ENCODE results near the gene GPR180.
A peak's percentile ranks its signal among the peaks of the same experiment; 100 is the strongest.
"Not testable (repeated sequence)": the region's sequence is repeated elsewhere in the genome, so short reads cannot be mapped to it uniquely, and the experiment has no call there.

The GPR180 gene

GRCh38 chr13:94598281-94598680 is 3.4 kb upstream of the GPR180 start:
- DNase-seq = no peak

DNA sequence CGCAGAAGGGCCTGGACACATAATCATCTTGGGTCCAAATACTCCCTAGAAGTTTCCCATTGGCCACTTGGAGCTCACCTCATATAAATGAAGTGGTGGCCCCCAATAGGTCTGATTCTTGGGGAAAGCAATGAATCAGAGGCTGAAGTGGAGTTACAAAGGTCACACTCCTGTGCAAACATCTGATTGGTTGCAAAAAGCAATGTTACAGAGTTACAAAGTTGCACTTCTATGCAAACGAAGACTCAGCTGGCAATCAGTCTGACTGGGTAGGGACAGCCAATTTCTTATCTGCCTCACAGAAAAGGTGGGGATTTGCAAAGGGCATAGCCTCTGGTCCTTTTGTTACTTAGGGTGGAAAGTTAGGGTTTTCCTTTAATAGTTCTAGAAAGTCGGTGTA is 1.8 kb upstream of the GPR180 start:
- DNase-seq = no peak

DNA sequence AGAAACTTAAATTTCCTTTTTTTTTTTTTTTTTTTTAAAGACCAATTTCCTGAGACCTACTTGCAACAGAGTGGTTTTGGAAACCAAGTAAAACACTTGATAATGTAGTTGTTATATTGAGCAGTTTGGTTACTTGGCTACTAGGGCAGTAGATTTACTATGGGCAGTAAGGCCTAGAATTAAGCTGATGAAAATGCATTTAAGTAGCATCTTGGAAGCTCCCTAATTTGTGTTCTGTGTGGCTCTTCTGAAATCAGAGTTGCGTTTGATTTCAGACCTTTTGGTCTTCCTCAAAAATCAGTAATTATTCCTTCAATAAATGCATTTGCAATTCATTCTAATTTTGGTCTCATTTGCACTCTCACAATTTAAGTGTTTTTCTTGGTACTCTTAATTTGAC is 810 bp downstream of the GPR180 start:
- no peak for DNase-seq

- DNase-seq = no peak
These were observed 5.4 kb downstream of the GPR180 start for GRCh38 chr13:94607056-94607455.

- no peak for DNase-seq
These were observed 6.3 kb downstream of the GPR180 start for GRCh38 chr13:94607939-94608338.

GRCh38 chr13:94608586-94608985 is 6.9 kb downstream of the GPR180 start:
- no peak for DNase-seq

GRCh38 chr13:94609196-94609595 is 7.5 kb downstream of the GPR180 start:
- DNase-seq = no peak

DNA sequence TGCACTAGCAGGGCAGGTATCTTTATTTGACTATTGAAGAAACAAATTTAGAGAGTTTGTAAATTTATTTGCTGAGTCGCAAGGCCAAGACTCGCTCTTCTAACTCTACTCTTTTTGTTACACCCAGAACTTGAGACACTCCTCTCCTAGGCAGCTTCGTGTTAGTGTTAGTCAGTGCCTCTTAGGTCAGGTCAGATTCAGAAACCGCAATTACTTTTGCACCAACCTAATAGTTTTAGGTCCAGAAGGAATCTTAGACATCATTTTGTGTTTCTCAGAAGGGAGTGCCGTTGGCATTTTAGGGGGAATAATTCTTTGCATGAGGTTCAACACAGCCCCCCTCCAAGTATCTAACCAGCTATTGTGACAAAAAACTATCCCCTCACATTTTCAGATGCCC is 8.8 kb downstream of the GPR180 start:
- DNase-seq = no peak

- no peak for DNase-seq
These were observed 10.4 kb downstream of the GPR180 start for GRCh38 chr13:94612050-94612449.

DNA sequence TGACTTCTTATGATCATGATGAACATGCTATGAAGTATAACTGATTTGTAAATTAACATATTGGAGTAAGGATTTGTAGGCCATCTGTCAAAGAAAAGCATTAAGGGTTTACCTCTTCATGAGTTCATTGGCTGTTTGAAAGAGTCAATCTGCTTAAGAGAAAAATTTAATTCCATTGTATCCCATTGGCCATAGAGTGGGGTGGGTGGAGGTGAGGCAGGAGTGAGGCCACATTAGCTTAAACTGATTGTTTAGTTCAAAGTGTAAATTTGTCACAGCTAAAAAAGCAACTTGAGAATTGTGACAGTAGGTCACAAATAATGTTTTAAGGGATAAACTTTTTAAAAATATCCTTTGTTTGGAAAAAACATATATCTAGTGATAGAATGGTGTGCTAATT is 11.4 kb downstream of the GPR180 start:
- no peak for DNase-seq

DNA sequence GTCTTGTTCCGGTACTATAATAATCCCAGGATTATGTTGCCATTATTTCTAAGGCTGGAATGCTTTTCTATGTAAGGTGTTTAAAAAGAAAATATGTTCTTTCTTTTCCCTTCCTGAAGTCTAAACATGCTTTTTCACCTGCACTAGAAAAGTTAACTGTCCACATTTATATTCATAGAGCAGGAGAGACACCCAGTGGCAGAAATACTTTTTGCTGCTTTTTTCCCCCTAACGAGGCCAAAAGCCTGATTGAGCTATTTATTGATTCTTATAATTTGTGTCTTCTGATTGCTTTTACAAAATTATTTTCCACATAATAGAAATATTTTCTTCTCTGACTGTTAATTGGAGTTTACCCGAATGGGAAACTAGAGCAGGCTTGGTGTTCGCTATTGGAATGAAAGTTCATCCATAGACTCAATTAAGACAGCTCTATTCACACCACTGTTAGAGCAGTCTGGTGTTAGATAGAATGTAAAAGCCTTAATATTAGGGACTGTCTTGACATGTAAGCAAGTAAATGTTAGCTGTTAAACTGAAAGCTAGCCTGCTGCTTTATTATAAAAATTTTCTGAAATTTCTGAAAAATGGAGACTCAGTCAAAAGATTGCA is 15.8 kb downstream of the GPR180 start:
- DNase-seq = peak; percentile 47

DNA sequence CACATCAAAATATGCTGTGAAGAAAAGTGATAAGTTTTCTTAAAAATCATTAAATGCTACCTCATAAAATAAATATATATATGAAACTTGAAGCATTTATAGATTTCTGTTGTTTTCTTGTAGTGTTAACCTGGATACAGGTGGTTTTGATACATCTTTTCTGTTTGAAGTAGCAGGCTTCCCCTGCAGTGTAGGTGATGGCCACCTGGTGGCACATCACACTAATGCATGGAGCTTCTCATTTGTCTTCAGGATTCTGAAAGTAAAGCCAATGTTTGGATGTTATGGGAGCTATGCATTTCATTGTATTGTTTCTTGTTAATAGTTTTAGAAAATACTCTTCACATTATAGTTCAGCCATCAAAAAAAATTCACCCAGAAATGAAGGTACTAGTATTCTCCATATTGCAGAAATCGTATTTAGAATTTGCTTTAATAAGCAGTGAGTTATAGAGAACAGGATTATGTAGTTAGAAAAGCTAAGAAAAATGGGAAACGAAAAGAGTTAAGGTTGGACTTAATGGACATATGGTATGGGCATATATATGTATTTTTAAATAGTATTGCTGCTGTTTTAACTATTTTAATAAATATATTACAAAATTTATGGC is 18.7 kb downstream of the GPR180 start:
- DNase-seq = no peak

DNA sequence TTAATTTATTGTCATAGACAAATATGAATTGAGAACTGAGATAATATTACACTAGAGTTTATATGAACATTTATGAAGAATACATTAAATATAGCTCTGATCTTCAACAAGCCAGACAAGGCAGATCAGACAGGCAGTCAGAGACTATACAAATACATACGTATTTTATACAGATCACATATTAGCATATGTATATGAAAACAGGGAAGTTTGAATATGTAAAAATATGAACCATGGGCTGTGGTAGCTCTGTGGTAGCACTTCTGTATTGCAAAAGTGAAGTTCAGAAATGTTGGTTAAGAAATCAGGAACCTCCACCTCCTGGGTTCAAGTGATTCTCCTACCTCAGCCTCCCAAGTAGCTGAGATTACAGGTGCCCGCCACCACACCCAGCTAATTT is 20.7 kb downstream of the GPR180 start:
- no peak for DNase-seq

- DNase-seq = no peak
These were observed 21.7 kb downstream of the GPR180 start for GRCh38 chr13:94623316-94623715.

DNA sequence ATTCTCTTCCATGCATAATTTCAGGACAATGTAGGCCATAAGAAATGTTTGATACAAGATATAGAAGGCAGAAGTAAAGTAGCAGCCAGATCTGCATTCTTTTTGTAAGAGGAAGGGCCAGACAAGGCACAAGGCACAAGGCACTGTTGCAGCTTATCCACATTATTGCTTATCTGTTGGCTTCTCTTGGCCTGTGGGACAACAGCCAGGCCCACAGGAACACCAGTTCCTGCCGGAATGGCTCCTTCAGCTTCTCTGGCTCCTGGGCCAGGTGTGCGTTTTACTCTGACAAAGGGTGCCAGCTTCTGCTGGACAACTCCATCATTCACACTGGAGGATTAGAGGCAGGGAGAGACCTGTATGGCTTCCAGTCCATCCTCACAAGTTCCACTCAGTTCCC is 29.2 kb downstream of the GPR180 start:
- no peak for DNase-seq

- DNase-seq = no peak
These were observed 30.7 kb downstream of the GPR180 start for GRCh38 chr13:94632226-94632980.

DNA sequence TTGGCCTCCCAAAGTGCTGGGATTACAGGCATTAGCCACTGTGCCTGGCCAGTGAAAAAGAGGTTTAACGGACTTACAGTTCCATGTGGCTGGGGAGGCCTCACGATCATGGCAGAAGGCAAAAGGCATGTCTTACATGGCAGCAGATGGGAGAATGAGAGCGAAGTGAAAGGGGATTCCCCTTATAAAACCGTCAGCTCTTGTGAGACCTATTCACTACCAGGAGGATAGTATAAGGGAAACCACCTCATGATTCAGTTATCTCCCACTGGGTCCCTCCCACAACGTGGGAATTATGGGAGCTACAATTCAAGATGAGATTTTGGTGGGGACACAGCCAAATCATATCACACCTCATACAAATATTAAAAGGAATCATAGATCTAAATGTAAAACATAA is 34.4 kb downstream of the GPR180 start:
- not testable (repeated sequence) for DNase-seq

- DNase-seq = no peak
These were observed 35.4 kb downstream of the GPR180 start for GRCh38 chr13:94636942-94637578.

DNA sequence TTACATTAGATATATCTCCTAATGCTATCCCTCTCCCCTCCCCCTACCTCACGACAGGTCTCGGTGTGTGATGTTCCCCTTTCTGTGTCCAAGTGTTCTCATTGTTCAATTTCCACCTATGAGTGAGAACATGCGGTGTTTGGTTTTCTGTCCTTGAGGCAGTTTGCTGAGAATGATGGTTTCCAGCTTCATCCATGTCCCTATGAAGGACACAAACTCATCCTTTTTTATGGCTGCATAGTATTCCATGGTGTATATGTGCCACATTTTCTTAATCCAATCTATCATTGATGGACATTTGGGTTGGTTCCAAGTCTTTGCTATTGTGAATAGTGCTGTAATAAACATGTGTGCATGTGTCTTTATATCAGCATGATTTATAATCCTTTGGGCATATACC is 36.0 kb downstream of the GPR180 start:
- DNase-seq = not testable (repeated sequence)

GRCh38 chr13:94640721-94641120 is 39.1 kb downstream of the GPR180 start:
- DNase-seq = no peak

- no peak for DNase-seq
These were observed 39.8 kb downstream of the GPR180 start for GRCh38 chr13:94641409-94641941.

DNA sequence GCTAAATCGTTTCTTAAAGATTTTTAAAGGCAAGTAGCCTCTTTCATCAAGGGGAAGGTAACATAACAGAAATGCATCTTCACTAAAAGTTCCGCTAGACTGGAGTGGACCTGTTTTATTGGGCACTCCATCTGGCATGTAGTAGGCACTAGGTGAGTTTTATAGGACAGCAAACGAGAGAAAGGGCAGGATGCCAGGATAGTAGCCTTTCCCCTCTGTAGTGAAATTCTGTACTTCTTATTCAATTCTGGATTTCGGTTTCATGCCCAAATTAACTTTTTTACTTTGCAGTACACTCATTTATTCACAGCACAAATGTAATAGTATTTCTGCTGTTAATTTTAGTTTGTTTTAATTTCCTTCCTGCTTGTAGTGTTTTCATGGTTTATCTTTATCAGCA is 45.2 kb downstream of the GPR180 start:
- no peak for DNase-seq

- no peak for DNase-seq
These were observed 54.5 kb downstream of the GPR180 start for GRCh38 chr13:94656176-94656575.

- DNase-seq = no peak
These were observed 55.1 kb downstream of the GPR180 start for GRCh38 chr13:94656766-94657165.

Measured in activated T-cell treated with anti-CD3 and anti-CD28 coated beads for 4 hours (primary cell).